Measurements from ENCODE around the gene TLE1. TPM values are rescaled to one million over a fixed set of nuclear protein-coding genes. Genes with fewer than 3 reads are reported as not detected.

The TLE1 gene
- total RNA-seq, 1 experiment from 2014 or later = 17.3 TPM

DNA sequence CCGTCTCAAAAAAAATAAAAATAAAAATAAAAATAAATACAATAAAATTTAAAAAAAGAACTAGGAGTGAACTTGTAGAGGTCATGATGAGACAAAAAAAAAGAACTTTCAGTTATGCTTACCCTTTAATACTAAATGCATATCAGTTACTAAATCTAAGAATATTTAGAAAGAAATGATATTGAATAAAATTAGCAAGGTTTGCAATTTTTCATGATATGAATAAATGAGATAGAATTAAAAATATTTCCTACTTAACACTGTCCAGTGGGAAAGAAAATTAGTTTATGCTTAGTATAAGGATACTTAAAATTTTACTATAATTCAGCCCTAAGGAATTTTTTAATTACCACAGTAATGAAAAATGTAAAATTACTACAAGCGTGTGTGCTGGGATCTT lies 132.4 kb downstream of the TLE1 start:
- POLR2A ChIA-PET = no interaction called here
- H3K27ac ChIP-seq (ENCODE audit: low read depth, low read length) = no peak overlapping the region
- ATAC-seq = no peak
- H3K79me2 ChIP-seq (ENCODE audit: insufficient read depth, low read length) = no peaks in the 10 kb centered on the region
- no peak for TF ChIP-seq REST (IDR thresholded peaks at IDR 0.05; ENCODE audit: low read depth)
- no peak for TF ChIP-seq CEBPB (IDR thresholded peaks at IDR 0.05; ENCODE audit: low read depth)
- TF ChIP-seq ZNF274 (IDR thresholded peaks at IDR 0.05; ENCODE audit: low read depth, low read length) = no peak
- no peak for TF ChIP-seq EZH2 (IDR thresholded peaks at IDR 0.05)
- no peak for TF ChIP-seq EGR1 (IDR thresholded peaks at IDR 0.05; ENCODE audit: low read depth)
- TF ChIP-seq POLR2AphosphoS5 (IDR thresholded peaks at IDR 0.05; ENCODE audit: low read depth, low read length) = no peak
- no peak for TF ChIP-seq ELF1 (IDR thresholded peaks at IDR 0.05; ENCODE audit: borderline replicate concordance, low read depth)
- H3K27me3 ChIP-seq (ENCODE audit: insufficient read depth, low read length) = no peaks in the 10 kb centered on the region
- no peak for DNase-seq (ENCODE audit: low read depth, low spot score)
- no peak overlapping the region for H3K4me3 ChIP-seq (replicated peaks in 1 of 2; ENCODE audit: low read depth in 1 of 2, low read length in 2 of 2)
- no peak overlapping the region for H3K4me2 ChIP-seq (ENCODE audit: low read length)
- intact Hi-C loops (cut with micrococcal nuclease) = loop anchor here (10.0 kb wide), 1 partner anchor 62 kb away; no protein-coding TSS in a partner anchor
- no peak overlapping the region for H3K9ac ChIP-seq (ENCODE audit: low read length)
- H3K9me3 ChIP-seq (ENCODE audit: control insufficient read depth in 1 of 2, insufficient read depth in 1 of 2, low read depth in 1 of 2, low read length in 2 of 2) = no peaks in the 10 kb centered on the region
- no peaks in the 10 kb centered on the region for H4K20me1 ChIP-seq (ENCODE audit: insufficient read depth)
- BruUV-seq (replicated peaks) = no TSS peak
- H3K36me3 ChIP-seq (ENCODE audit: control insufficient read depth in 1 of 2, insufficient read depth in 2 of 2, low read length in 2 of 2) = no peaks in the 10 kb centered on the region
- H3K4me1 ChIP-seq (ENCODE audit: control insufficient read depth in 1 of 2, insufficient read depth in 2 of 2, low read length in 2 of 2) = peaks cover 26 to 53% of the 10 kb centered on the region in 2 experiments
- CTCF ChIA-PET = no interaction called here
- no peaks in the 10 kb centered on the region for H3K9me2 ChIP-seq (ENCODE audit: insufficient read depth)
- no peak overlapping the region for H2AFZ ChIP-seq (ENCODE audit: low read depth, low read length, poor library complexity, severe bottlenecking)
- RAD21 ChIA-PET (ENCODE audit: low non-redundant PET in 1 of 2, low total read pairs in 2 of 2, uncharacterized antibody in 2 of 2, unreplicated experiment in 2 of 2) = no interaction called here

All from HCT116 (cell line).